PC-3 (cell line): Measurements from ENCODE around the gene DIAPH2. TPM values are rescaled to one million over a fixed set of nuclear protein-coding genes. Genes with fewer than 3 reads are reported as not detected.

Experiments
- ATAC-seq: fragments of 200-7000 bp; cut with Tn5 transposase; 2 replicates; pipeline ENCODE4 v1.9.1; 2020; ENCODE audit warnings: mild to moderate bottlenecking, moderate library complexity
- BruUV-seq: library from RNA; stranded (reverse); fragments of 400-500 nt; replicated peaks from 2 replicates; lab custom pipeline; 2021; lab: Mats Ljungman, UMichigan
- CTCF ChIA-PET: fragments of 300-600 bp; sonication (Branson Sonifier 250); formaldehyde crosslinking; loops from one replicate; lab custom pipeline; 2022; ENCODE audit warnings: antibody characterized with exemption; lab: Charles Lee
- POLR2A ChIA-PET: fragments of 300-600 bp; sonication (Branson Sonifier 250); formaldehyde crosslinking; loops from one replicate; lab custom pipeline; 2022; ENCODE audit warnings: antibody characterized with exemption; ENCODE audit not compliant: unreplicated experiment; lab: Charles Lee
- DNase-seq: peaks from one replicate; pipeline ENCODE4 v3.0.0-alpha.2; 2015
- H2AFZ ChIP-seq: fragments of 300-600 bp; sonication (generic); 2 replicates; pipeline ENCODE4 v1.6.0; 2016; ENCODE audit warnings: antibody characterized with exemption, low read length
- H3F3A ChIP-seq: fragments of 300-600 bp; sonication (generic); one replicate; pipeline ENCODE4 v1.6.0; 2017; ENCODE audit warnings: antibody characterized with exemption, low read length, control low read depth, mild to moderate bottlenecking; ENCODE audit not compliant: unreplicated experiment
- H3K27ac ChIP-seq: fragments of 300-600 bp; sonication (generic); 2 replicates; pipeline ENCODE4 v1.5.1; 2016; ENCODE audit warnings: mild to moderate bottlenecking, low read length
- H3K27me3 ChIP-seq: fragments of 300-600 bp; sonication (generic); 2 replicates; pipeline ENCODE4 v1.6.1; 2016; ENCODE audit warnings: low read length, mixed read lengths
- H3K36me3 ChIP-seq: fragments of 300-600 bp; sonication (generic); 2 replicates; pipeline ENCODE4 v1.6.1; 2016; ENCODE audit warnings: low read depth, mixed run types, low read length, mixed read lengths
- H3K4me1 ChIP-seq: fragments of 300-600 bp; sonication (generic); 2 replicates; pipeline ENCODE4 v1.5.1; 2016; ENCODE audit warnings: low read length; ENCODE audit not compliant: insufficient read depth
- H3K4me2 ChIP-seq: fragments of 300-600 bp; sonication (generic); 2 replicates; pipeline ENCODE4 v1.6.0; 2016; ENCODE audit warnings: low read length
- H3K4me3 ChIP-seq: fragments of 300-600 bp; sonication (generic); 2 replicates; pipeline ENCODE4 v1.5.1; 2016; ENCODE audit warnings: mild to moderate bottlenecking, low read length, mixed read lengths
- H3K79me2 ChIP-seq: fragments of 300-600 bp; sonication (generic); 2 replicates; pipeline ENCODE4 v1.6.1; 2017; ENCODE audit warnings: low read length, mixed read lengths
- H3K9ac ChIP-seq: fragments of 300-600 bp; sonication (generic); 2 replicates; pipeline ENCODE4 v1.6.0; 2016; ENCODE audit warnings: mild to moderate bottlenecking, low read length
- H3K9me2 ChIP-seq: fragments of 300-600 bp; sonication (generic); replicated peaks from 2 replicates; pipeline ENCODE4 v1.6.1; 2016; ENCODE audit warnings: mixed run types, low read length, mixed read lengths
- H3K9me3 ChIP-seq: fragments of 300-600 bp; sonication (generic); 2 replicates; pipeline ENCODE4 v1.6.1; 2016; ENCODE audit warnings: low read length, mixed read lengths
- H4K20me1 ChIP-seq: fragments of 300-600 bp; sonication (generic); 2 replicates; pipeline ENCODE4 v1.6.1; 2016; ENCODE audit warnings: low read length, mixed read lengths
- CTCF ChIP-seq: fragments of 300-600 bp; sonication (generic); conservative IDR thresholded peaks from 2 replicates; pipeline ENCODE4 v1.5.1; 2017; ENCODE audit warnings: antibody characterized with exemption, low read depth, mild to moderate bottlenecking, low read length
- EZH2 ChIP-seq: fragments of 300-600 bp; sonication (generic); IDR thresholded peaks from one replicate; pipeline ENCODE4 v1.6.1; 2017; ENCODE audit warnings: antibody characterized with exemption, mild to moderate bottlenecking, low read length; ENCODE audit not compliant: unreplicated experiment
- EZH2phosphoT487 ChIP-seq: fragments of 300-600 bp; sonication (generic); IDR thresholded peaks from 2 replicates; pipeline ENCODE4 v1.6.1; 2018; ENCODE audit warnings: mild to moderate bottlenecking, antibody characterized with exemption, low read length, borderline replicate concordance
- intact Hi-C: fragments of 100-400 bp; cut with micrococcal nuclease; formaldehyde crosslinking; loops from 2 replicates; pipeline ENCODE4 v1.9.0; 2023
- total RNA-seq: library from RNA; depleted of rRNA; stranded (reverse); fragments of >200 nt; gene quantifications from 2 replicates; pipeline ENCODE4 v1.2.3, GENCODE V29; 2014

Gene DIAPH2
- total RNA-seq, 1 experiment from 2014 or later = 15.1 TPM

GRCh38 chrX:97234471-97235081 is 549.9 kb downstream of the DIAPH2 start:
- H3K27ac ChIP-seq = no peak overlapping the region
- BruUV-seq = no TSS peak
- intact Hi-C loops = no loop called here
- peaks cover 14% of the 10 kb centered on the region for H3K4me1 ChIP-seq
- no peak overlapping the region for H3K9ac ChIP-seq
- ATAC-seq (no peak), DNase-seq (no peak)
- no peaks in the 10 kb centered on the region for H3K79me2 ChIP-seq
- no peaks in the 10 kb centered on the region for H3F3A ChIP-seq
- no peak for TF ChIP-seq EZH2
- TF ChIP-seq EZH2phosphoT487 = no peak
- no peak for TF ChIP-seq CTCF
- H2AFZ ChIP-seq = no peak overlapping the region
- no peaks in the 10 kb centered on the region for H3K9me2 ChIP-seq
- ChIA-PET POLR2A (no interaction called here), CTCF (no interaction called here)
- H3K27me3 ChIP-seq = no peaks in the 10 kb centered on the region
- no peaks in the 10 kb centered on the region for H4K20me1 ChIP-seq
- H3K9me3 ChIP-seq = no peaks in the 10 kb centered on the region
- H3K4me2 ChIP-seq = no peak overlapping the region
- no peaks in the 10 kb centered on the region for H3K36me3 ChIP-seq
- H3K4me3 ChIP-seq = no peak overlapping the region

DNA sequence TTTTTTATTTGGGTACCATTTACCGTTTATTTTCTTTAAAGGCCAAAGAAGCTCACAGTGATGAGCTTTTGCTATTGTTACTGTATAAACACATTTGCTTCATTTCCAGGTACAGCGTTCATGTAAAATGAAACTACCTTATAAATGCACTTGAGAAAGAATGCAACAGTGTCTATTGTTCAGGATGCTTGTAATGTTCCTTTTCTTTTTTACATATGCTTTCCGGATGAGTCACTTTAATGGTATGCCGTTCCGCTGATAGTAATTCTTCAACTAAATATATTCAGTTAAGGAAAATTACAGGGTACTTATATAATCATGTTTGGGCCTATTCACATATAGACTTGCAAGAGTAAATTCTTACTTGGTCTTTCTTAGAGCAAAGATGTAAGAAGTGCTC is 554.0 kb downstream of the DIAPH2 start:
- Histone ChIP-seq H3K27me3 (no peaks in the 10 kb centered on the region), H3K4me1 (peaks cover 14% of the 10 kb centered on the region), H3K36me3 (no peaks in the 10 kb centered on the region), H3F3A (no peaks in the 10 kb centered on the region), H3K79me2 (no peaks in the 10 kb centered on the region), H4K20me1 (no peaks in the 10 kb centered on the region), H3K4me3 (peak overlapping the region; percentile 26; the same call in 1 of the 2 replicates), H3K4me2 (peak overlapping the region; percentile 55), H3K9me2 (no peaks in the 10 kb centered on the region), H3K27ac (no peak overlapping the region), H2AFZ (no peak overlapping the region), H3K9me3 (no peaks in the 10 kb centered on the region), H3K9ac (no peak overlapping the region)
- TF ChIP-seq EZH2 = no peak
- no peak for TF ChIP-seq EZH2phosphoT487
- no peak for TF ChIP-seq CTCF
- peak; percentile 90 for ATAC-seq
- BruUV-seq = no TSS peak
- ChIA-PET CTCF (interaction anchor here (0.6 kb wide), 1 partner anchor 41 kb away, joined by 6 read pairs; no protein-coding TSS in a partner anchor), POLR2A (no interaction called here)
- intact Hi-C loops = loop anchor here (2.0 kb wide), 1 partner anchor 22 kb away; no protein-coding TSS in a partner anchor
- peak; percentile 83 for DNase-seq

DNA sequence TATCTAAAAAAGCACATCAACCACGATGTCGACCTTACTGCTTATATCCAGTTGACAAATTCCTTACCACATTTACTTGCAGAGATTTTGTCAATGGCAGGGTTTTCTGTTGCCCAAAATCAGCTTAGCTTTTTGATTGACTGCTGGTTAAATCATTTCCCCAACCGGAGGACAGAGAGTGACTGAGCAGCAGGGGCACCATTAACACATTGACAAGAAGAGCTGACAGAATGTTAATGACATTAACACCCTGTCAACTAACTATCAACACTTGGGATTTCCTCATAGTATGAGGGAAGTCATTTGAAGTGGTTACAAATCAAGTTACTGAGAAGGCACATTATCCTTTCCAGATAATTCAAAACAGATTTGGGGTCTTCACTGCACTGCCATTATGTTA is 567.5 kb downstream of the DIAPH2 start:
- Histone ChIP-seq H4K20me1 (no peaks in the 10 kb centered on the region), H3K36me3 (no peaks in the 10 kb centered on the region), H3F3A (no peaks in the 10 kb centered on the region), H3K9me2 (no peaks in the 10 kb centered on the region), H3K9me3 (no peaks in the 10 kb centered on the region), H3K27ac (no peak overlapping the region), H3K4me2 (no peak overlapping the region), H3K79me2 (no peaks in the 10 kb centered on the region), H3K4me3 (no peak overlapping the region), H3K27me3 (no peaks in the 10 kb centered on the region), H2AFZ (no peak overlapping the region), H3K9ac (no peak overlapping the region), H3K4me1 (no peaks in the 10 kb centered on the region)
- no peak for TF ChIP-seq EZH2phosphoT487
- TF ChIP-seq CTCF = no peak
- no peak for TF ChIP-seq EZH2
- BruUV-seq = no TSS peak
- POLR2A ChIA-PET = no interaction called here
- intact Hi-C loops = no loop called here
- ATAC-seq (no peak), DNase-seq (no peak)
- CTCF ChIA-PET = no interaction called here
